Activated B cell treated with CpG ODN at 0.5 μM for 24 hours (primary cell): ENCODE results near the gene AGA. TPM values are rescaled to one million over a fixed set of nuclear protein-coding genes. Genes with fewer than 3 reads are reported as not detected.

Experiments used
- ATAC-seq: fragments of 200-7000 bp; cut with Tn5 transposase; one replicate; pipeline ENCODE4 v1.10.0; 2021; ENCODE audit warnings: low read depth, mild to moderate bottlenecking, moderate library complexity
- CTCF ChIA-PET: fragments of 350-600 bp; sonication (Branson Sonifier 250); formaldehyde crosslinking; loops from one replicate; lab custom pipeline; 2021; ENCODE audit warnings: antibody characterized with exemption; lab: Charles Lee
- POLR2A ChIA-PET: fragments of 350-600 bp; sonication (Branson Sonifier 250); formaldehyde crosslinking; loops from one replicate; lab custom pipeline; 2021; ENCODE audit warnings: antibody characterized with exemption; lab: Charles Lee
- DNase-seq: peaks from one replicate; pipeline ENCODE4 v3.0.0; 2022
- H3K27ac Mint-ChIP-seq: one replicate; pipeline ENCODE4 v1.8.0; 2020; ENCODE audit warnings: mixed read lengths
- H3K27me3 Mint-ChIP-seq: one replicate; pipeline ENCODE4 v1.8.0; 2021; ENCODE audit warnings: mixed read lengths
- H3K36me3 Mint-ChIP-seq: one replicate; pipeline ENCODE4 v1.8.0; 2021; ENCODE audit warnings: low read depth, mixed read lengths
- H3K4me1 Mint-ChIP-seq: one replicate; pipeline ENCODE4 v1.8.0; 2021; ENCODE audit warnings: mixed read lengths
- H3K4me3 Mint-ChIP-seq: one replicate; pipeline ENCODE4 v1.8.0; 2020; ENCODE audit warnings: mild to moderate bottlenecking, mixed read lengths
- H3K9me3 Mint-ChIP-seq: one replicate; pipeline ENCODE4 v1.8.0; 2020; ENCODE audit warnings: mixed read lengths
- intact Hi-C: fragments of 100-400 bp; cut with micrococcal nuclease; formaldehyde crosslinking; loops from one replicate; pipeline ENCODE4 v1.15.1; 2024
- total RNA-seq: library from RNA; stranded (reverse); gene quantifications from 2 replicates; pipeline ENCODE4 v1.2.3, GENCODE V29; 2022
- TF ChIP-seq, protein P1 (sequence below): fragments of 200-600 bp; IDR thresholded peaks from one replicate; pipeline ENCODE4 v1.8.0; 2022; ENCODE audit warnings: antibody characterized with exemption, mild to moderate bottlenecking

The AGA gene
- total RNA-seq, 1 donor from 2014 or later = 27.7 TPM

DNA sequence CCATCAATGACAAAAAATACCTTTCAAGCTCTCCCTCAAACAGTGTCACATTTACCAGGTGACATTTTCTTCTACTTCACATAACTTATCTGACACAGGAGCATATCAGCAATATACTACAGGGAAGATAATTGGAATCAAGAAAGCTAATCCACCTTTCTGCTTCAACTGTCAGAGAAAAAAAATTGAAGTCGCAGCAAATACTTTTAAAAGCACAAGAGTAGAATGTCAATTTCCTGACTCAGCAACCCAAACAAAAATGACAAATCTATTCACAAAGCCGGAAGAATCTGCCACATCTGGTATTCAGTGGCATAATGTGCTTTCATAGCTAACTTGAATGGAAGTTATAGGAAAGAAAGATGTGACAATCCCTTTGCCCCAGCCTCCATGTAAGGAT, 36.7 kb downstream of the AGA start:
- DNase-seq (no peak), ATAC-seq (no peak)
- TF ChIP-seq, protein P1, sequence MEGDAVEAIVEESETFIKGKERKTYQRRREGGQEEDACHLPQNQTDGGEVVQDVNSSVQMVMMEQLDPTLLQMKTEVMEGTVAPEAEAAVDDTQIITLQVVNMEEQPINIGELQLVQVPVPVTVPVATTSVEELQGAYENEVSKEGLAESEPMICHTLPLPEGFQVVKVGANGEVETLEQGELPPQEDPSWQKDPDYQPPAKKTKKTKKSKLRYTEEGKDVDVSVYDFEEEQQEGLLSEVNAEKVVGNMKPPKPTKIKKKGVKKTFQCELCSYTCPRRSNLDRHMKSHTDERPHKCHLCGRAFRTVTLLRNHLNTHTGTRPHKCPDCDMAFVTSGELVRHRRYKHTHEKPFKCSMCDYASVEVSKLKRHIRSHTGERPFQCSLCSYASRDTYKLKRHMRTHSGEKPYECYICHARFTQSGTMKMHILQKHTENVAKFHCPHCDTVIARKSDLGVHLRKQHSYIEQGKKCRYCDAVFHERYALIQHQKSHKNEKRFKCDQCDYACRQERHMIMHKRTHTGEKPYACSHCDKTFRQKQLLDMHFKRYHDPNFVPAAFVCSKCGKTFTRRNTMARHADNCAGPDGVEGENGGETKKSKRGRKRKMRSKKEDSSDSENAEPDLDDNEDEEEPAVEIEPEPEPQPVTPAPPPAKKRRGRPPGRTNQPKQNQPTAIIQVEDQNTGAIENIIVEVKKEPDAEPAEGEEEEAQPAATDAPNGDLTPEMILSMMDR = no peak
- Mint-ChIP-seq H3K4me1 (no peaks in the 10 kb centered on the region), H3K27me3 (no peaks in the 10 kb centered on the region), H3K36me3 (no peaks in the 10 kb centered on the region), H3K9me3 (no peaks in the 10 kb centered on the region), H3K4me3 (no peak overlapping the region), H3K27ac (no peak overlapping the region)
- ChIA-PET CTCF (no interaction called here), POLR2A (no interaction called here)
- intact Hi-C loops = no loop called here

DNA sequence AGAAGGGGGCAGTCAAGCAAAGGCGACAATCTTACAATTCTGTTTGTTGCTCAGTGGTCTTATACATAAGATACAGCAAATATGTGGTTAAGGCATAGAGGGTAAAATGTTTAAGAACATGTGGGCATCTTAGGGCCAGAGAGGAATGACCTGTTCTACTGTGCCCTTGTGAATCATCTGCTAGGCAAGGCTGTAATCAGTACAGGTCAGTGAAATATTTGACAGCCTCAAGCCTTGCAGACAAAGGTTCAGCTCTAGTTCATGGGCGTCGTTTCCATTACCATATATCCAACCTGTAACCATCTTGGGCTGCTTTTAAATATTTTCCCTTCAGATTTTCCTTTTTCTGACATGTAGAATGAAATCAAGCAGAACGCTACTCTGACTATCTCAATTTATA, 37.3 kb downstream of the AGA start:
- intact Hi-C loops = no loop called here
- TF ChIP-seq, protein P1 = no peak
- H3K9me3 Mint-ChIP-seq = no peaks in the 10 kb centered on the region
- DNase-seq (no peak), ATAC-seq (no peak)
- H3K4me3 Mint-ChIP-seq = no peak overlapping the region
- H3K4me1 Mint-ChIP-seq = no peaks in the 10 kb centered on the region
- ChIA-PET CTCF (no interaction called here), POLR2A (no interaction called here)
- H3K36me3 Mint-ChIP-seq = no peaks in the 10 kb centered on the region
- H3K27me3 Mint-ChIP-seq = peaks cover 1% of the 10 kb centered on the region
- H3K27ac Mint-ChIP-seq = no peak overlapping the region

DNA sequence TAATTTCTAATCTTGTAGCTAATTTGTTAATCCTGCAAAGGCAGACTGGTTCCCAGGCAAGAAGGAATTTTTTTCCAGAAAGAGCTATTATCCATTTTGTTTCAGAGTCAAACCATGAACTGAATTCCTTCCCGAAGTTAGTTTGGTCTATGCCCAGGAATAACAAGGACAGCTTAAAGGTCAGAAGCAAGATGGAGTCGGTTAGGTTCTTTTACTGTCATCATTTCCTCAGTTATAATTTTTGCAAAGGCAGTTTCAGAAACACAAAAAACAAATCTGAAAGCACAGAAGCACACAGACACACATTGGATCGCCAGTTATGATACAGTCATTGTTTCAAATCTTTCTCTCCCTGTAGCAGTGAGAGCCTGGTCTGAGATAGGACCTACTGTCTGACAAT, 37.9 kb downstream of the AGA start:
- no peak for DNase-seq
- H3K36me3 Mint-ChIP-seq = no peaks in the 10 kb centered on the region
- CTCF ChIA-PET = no interaction called here
- no peak overlapping the region for H3K27ac Mint-ChIP-seq
- no peaks in the 10 kb centered on the region for H3K4me1 Mint-ChIP-seq
- H3K27me3 Mint-ChIP-seq = peaks cover 1% of the 10 kb centered on the region
- intact Hi-C loops = no loop called here
- ATAC-seq = no peak
- TF ChIP-seq, protein P1 = no peak
- no peaks in the 10 kb centered on the region for H3K9me3 Mint-ChIP-seq
- H3K4me3 Mint-ChIP-seq = no peak overlapping the region
- POLR2A ChIA-PET = no interaction called here

DNA sequence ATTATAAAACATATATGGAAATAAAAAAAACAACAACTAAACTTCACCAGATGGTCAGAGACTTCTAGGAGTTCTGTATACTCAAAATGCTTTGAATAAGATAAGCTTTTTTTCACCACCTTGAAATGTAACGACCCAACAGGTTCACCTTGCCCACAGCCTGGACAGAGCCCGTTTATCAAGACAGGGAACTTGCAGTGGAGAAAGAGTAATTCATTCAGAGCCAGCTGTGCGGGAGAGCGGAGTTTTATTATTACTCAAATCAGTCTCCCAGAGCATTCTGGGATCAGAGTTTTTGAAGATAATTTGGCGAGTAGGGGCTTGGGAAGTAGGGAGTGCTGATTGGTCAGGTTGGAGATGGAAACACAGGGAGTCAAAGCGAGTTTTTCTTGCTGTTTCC, 38.5 kb downstream of the AGA start:
- no peak overlapping the region for H3K27ac Mint-ChIP-seq
- H3K27me3 Mint-ChIP-seq = peaks cover 1% of the 10 kb centered on the region
- CTCF ChIA-PET = no interaction called here
- no peak overlapping the region for H3K4me3 Mint-ChIP-seq
- ATAC-seq (no peak), DNase-seq (no peak)
- H3K9me3 Mint-ChIP-seq = no peaks in the 10 kb centered on the region
- TF ChIP-seq, protein P1 = no peak
- H3K4me1 Mint-ChIP-seq = no peaks in the 10 kb centered on the region
- intact Hi-C loops = no loop called here
- POLR2A ChIA-PET = no interaction called here
- no peaks in the 10 kb centered on the region for H3K36me3 Mint-ChIP-seq

DNA sequence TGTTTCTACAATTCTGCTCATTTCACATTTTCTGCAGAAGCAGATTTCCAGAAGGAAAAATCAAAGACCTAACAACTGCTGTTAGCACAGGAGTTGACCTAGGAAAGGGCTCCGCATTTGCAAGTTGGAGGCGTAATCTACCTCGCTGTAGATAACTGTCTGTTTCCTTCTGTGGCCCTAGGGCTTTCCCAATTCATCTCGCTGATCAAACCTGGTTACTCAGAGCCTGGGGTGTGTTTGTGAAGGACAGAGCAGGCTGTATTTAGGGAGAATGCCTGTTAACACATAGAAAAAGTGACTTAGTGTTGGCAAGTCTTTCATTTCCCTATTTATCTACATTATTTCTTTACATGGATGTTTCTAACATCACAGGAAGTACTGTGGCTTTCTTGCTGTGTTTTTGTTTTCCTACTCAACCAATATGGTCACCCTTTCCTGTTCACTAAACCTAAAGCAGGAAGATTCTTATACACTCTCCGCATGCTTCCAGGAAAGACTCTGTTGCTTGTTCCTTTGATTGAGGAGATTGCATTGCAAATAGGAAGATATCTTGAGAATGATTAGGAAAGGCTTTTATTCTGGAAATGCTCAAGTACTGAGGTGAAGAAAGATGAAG, 40.5 kb downstream of the AGA start:
- intact Hi-C loops = no loop called here
- no peak overlapping the region for H3K4me3 Mint-ChIP-seq
- peaks cover 5% of the 10 kb centered on the region for H3K27me3 Mint-ChIP-seq
- CTCF ChIA-PET = no interaction called here
- H3K36me3 Mint-ChIP-seq = no peaks in the 10 kb centered on the region
- no peak for ATAC-seq
- no peak for DNase-seq
- H3K27ac Mint-ChIP-seq = no peak overlapping the region
- H3K4me1 Mint-ChIP-seq = no peaks in the 10 kb centered on the region
- H3K9me3 Mint-ChIP-seq = no peaks in the 10 kb centered on the region
- TF ChIP-seq, protein P1 = no peak
- POLR2A ChIA-PET = no interaction called here
